T-cell (primary cell): ENCODE measurements around the gene KCNG4. TPM values are rescaled to one million over a fixed set of nuclear protein-coding genes. Genes with fewer than 3 reads are reported as not detected.
A peak's percentile ranks its signal among the peaks of the same experiment; 100 is the strongest.

Experiments
- ATAC-seq, 4 experiments: fragments of 200-7000 bp in 3 of 4; fragments of 150-1000 bp in 1 of 4; cut with Tn5 transposase; replicated peaks in 1 of 4; 1 replicate in 3 of 4; 2 replicates in 1 of 4; pipeline ENCODE4 v1.10.0; 2021; ENCODE audit warnings: moderate library complexity in 3 of 4, mild to moderate bottlenecking in 2 of 4, moderate number of reproducible peaks in 1 of 4
- CTCF ChIA-PET, 2 donors: fragments of 300-600 bp; sonication (Branson Sonifier 250); formaldehyde crosslinking; loops; one replicate each; lab custom pipeline; 2022; ENCODE audit warnings: antibody characterized with exemption in 2 of 2; lab: Charles Lee
- POLR2A ChIA-PET, 2 donors: fragments of 300-600 bp; sonication (Branson Sonifier 250); formaldehyde crosslinking; loops; one replicate each; lab custom pipeline; 2022; ENCODE audit warnings: antibody characterized with exemption in 2 of 2; lab: Charles Lee
- DNase-seq, 35 experiments: peaks; one replicate each; pipeline versions ENCODE4 v3.0.0 to v3.0.0-alpha.2; 2013 to 2023
- H3K27ac ChIP-seq: one replicate; pipeline ENCODE4 v1.5.1; 2013; ENCODE audit warnings: low read length
- H3K27me3 ChIP-seq, 2 experiments: replicated peaks in 1 of 2; 1 replicate in 1 of 2; 2 replicates in 1 of 2; pipeline versions ENCODE4 v1.6.1 to v1.7.0; 2013; ENCODE audit warnings: low read length in 1 of 2, mixed read lengths in 1 of 2; ENCODE audit not compliant: control insufficient read depth in 2 of 2, insufficient read depth in 2 of 2; ENCODE audit errors: extremely low read depth in 1 of 2
- H3K36me3 ChIP-seq, 2 donors: 1 replicate in 1 of 2; 2 replicates in 1 of 2; pipeline versions ENCODE4 v1.6.1 to v1.7.0; 2013; ENCODE audit warnings: low read length in 1 of 2; ENCODE audit not compliant: control insufficient read depth in 2 of 2, insufficient read depth in 1 of 2; ENCODE audit errors: extremely low read depth in 1 of 2
- H3K4me1 ChIP-seq, 2 experiments: 1 replicate in 1 of 2; 2 replicates in 1 of 2; pipeline versions ENCODE4 v1.6.1 to v1.7.0; 2013; ENCODE audit warnings: low read length in 2 of 2, mixed read lengths in 1 of 2; ENCODE audit not compliant: insufficient read depth in 2 of 2, control insufficient read depth in 1 of 2; ENCODE audit errors: extremely low read depth in 1 of 2
- H3K4me3 ChIP-seq, 2 donors: 1 replicate in 1 of 2; 2 replicates in 1 of 2; pipeline versions ENCODE4 v1.5.1 to v1.7.0; 2013; ENCODE audit warnings: mild to moderate bottlenecking in 2 of 2, low read length in 1 of 2, moderate library complexity in 1 of 2; ENCODE audit not compliant: control insufficient read depth in 1 of 2; ENCODE audit errors: extremely low read depth in 1 of 2
- H3K9me3 ChIP-seq: 2 replicates; pipeline ENCODE4 v1.7.0; 2013
- H3K27ac Mint-ChIP-seq, 2 donors: one replicate each; pipeline ENCODE4 v1.8.0; 2020 to 2021; ENCODE audit warnings: mild to moderate bottlenecking in 2 of 2, mixed read lengths in 2 of 2
- H3K27me3 Mint-ChIP-seq, 2 donors: one replicate each; pipeline ENCODE4 v1.8.0; 2021 to 2022; ENCODE audit warnings: mixed read lengths in 2 of 2
- H3K36me3 Mint-ChIP-seq: one replicate; pipeline ENCODE4 v1.8.0; 2021; ENCODE audit warnings: mixed read lengths
- H3K4me1 Mint-ChIP-seq, 3 donors: one replicate each; pipeline ENCODE4 v1.8.0; 2020 to 2022; ENCODE audit warnings: mixed read lengths in 3 of 3, mild to moderate bottlenecking in 1 of 3
- H3K4me3 Mint-ChIP-seq, 3 donors: one replicate each; pipeline ENCODE4 v1.8.0; 2020 to 2022; ENCODE audit warnings: mild to moderate bottlenecking in 3 of 3, mixed read lengths in 3 of 3, moderate library complexity in 3 of 3
- H3K9me3 Mint-ChIP-seq, 3 donors: one replicate each; pipeline ENCODE4 v1.8.0; 2020 to 2022; ENCODE audit warnings: mixed read lengths in 3 of 3
- WGBS: methylation state at CpG from one replicate; pipeline ENCODE4 v1.1.5; 2013; ENCODE audit warnings: missing lambda C conversion rate; ENCODE audit not compliant: insufficient coverage; 5-methylcytosine and 5-hydroxymethylcytosine counted together
- total RNA-seq, 35 experiments: library from RNA in 6 of 35; stranded (reverse) in 6 of 35; fragments of 120-200 nt in 1 of 35; gene quantifications; one replicate each; pipeline versions ENCODE4 v1.2.1 to v1.2.4 and lab custom pipeline; 2013 to 2026

Gene KCNG4
- total RNA-seq, 5 donors from 2014 or later (not counting 1 experiment from before 2014, with no cell fraction given), result not detected

DNA sequence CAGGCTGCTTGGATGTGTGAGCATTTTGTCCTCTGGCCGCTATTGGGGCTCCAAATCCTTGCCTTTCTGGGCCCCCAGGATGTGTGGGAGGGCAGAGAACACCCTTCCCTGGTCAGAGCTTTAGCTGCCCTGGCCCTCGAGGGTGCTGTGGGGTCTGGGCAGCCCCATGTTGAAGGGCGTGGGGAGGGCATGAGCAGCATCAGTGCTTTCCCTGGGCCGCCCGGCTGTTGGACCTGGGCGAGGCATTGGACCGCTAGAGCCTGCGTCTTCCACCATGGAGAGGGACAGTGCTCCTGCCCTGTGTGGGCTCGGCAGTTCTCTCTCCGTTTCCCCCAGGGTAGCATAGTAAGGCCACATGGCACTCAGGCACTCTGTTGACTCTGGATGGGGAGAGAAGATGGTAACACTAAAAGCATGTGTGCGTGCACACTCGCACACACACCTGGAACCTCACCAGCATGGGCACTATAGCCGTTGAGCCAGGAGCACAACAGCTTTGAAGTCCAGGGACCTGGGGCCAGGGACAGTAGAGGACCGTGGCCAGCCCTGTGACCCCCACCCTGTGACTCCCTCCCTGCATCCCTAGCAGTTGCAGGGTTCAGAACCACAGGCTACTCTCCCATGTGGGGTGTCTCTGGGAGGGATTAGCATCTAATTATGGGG, 42.2 kb downstream of the KCNG4 start:
- DNase-seq, result no peak

DNA sequence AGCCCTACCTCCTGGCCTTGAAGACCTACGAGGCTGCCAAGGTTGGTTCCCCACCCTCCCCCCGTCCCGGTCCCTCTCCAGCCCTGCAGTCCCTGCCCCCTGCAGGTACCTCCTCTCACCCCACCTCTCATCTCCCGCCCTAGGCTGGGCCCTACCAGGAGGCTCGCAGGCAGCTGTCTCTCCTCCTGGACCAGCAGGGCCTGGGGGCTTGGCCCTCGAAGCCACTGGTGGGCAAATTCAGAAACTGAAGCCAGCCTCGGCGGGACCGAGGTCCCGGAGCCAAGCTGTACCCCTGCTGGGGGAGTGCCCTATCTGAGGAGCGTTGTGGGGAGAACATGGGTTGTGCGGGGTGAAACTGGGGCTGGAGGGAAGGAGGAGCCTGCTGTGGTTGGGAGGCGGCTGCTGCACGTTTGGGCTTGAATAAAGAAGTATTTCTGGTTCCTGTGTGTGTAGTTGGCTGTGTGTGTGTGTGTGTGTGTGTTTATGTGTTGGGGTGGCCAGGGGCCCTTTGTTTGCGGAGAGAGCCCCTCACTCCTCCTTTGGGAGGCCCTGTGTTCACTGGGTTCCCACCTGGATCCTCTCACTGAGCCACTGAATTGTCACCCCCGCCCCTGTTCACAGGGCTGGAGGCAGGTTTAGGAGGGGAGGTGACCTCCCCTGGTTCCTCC, 43.0 kb downstream of the KCNG4 start:
- Mint-ChIP-seq H3K27me3 (peaks cover 0 to 3% of the 10 kb centered on the region in 2 donors), H3K9me3 (no peaks in the 10 kb centered on the region), H3K27ac (no peak overlapping the region), H3K4me1 (peaks cover 17 to 21% (median 17%) of the 10 kb centered on the region in 3 donors), H3K4me3 (no peak overlapping the region), H3K36me3 (no peaks in the 10 kb centered on the region)
- Histone ChIP-seq H3K36me3 (no peaks in the 10 kb centered on the region), H3K4me3 (no peak overlapping the region), H3K27ac (no peak overlapping the region), H3K9me3 (no peaks in the 10 kb centered on the region), H3K27me3 (peaks cover 2 to 13% of the 10 kb centered on the region in 2 experiments), H3K4me1 (peaks cover 8 to 22% of the 10 kb centered on the region in 2 experiments)
- CTCF ChIA-PET, result no interaction called here
- DNase-seq, result no peak
- no peak for ATAC-seq
- 69% methylated on average over 10 of the region's 16 CpGs for WGBS
- POLR2A ChIA-PET, result no interaction called here

More for the DNA sequence above, 42.2 kb downstream of the KCNG4 start:
- POLR2A ChIA-PET, result no interaction called here
- peaks cover 17 to 21% (median 17%) of the 10 kb centered on the region in 3 donors for H3K4me1 Mint-ChIP-seq
- no peak for ATAC-seq
- H3K9me3 ChIP-seq, result no peaks in the 10 kb centered on the region
- peaks cover 0 to 3% of the 10 kb centered on the region in 2 donors for H3K27me3 Mint-ChIP-seq
- H3K27ac Mint-ChIP-seq, result no peak overlapping the region
- no peak overlapping the region for H3K27ac ChIP-seq
- peaks cover 2 to 13% of the 10 kb centered on the region in 2 experiments for H3K27me3 ChIP-seq
- no peaks in the 10 kb centered on the region for H3K36me3 ChIP-seq
- no peak overlapping the region for H3K4me3 ChIP-seq
- no peaks in the 10 kb centered on the region for H3K9me3 Mint-ChIP-seq
- no peak overlapping the region for H3K4me3 Mint-ChIP-seq
- CTCF ChIA-PET, result no interaction called here
- WGBS, result 84% methylated on average over 12 of the region's 14 CpGs
- H3K36me3 Mint-ChIP-seq, result no peaks in the 10 kb centered on the region
- H3K4me1 ChIP-seq, result peaks cover 8 to 22% of the 10 kb centered on the region in 2 experiments

DNA sequence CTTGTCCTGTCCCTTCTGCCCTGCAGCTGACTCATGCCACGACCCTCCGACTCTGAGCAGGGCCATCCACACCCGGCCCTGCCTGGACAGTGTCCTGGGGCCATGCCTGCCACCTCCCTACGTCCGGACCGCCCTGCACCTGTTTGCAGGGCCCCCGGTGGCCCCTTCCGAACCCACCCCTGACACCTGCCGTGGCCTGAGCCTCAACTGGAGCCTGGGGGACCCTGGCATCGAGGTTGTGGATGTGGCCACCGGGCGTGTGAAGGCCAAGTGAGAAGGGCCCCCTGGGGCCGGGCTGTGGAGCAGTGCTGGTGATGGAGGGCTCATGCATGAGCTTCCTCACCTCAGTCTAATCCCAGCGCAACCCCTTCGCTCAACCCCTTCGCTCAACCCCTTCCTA, 43.7 kb downstream of the KCNG4 start:
- DNase-seq (no peak), ATAC-seq (no peak)
- no peak overlapping the region for H3K4me3 Mint-ChIP-seq
- peaks cover 8 to 22% of the 10 kb centered on the region in 2 experiments for H3K4me1 ChIP-seq
- no peaks in the 10 kb centered on the region for H3K36me3 Mint-ChIP-seq
- CTCF ChIA-PET, result no interaction called here
- H3K9me3 Mint-ChIP-seq, result no peaks in the 10 kb centered on the region
- no peaks in the 10 kb centered on the region for H3K9me3 ChIP-seq
- peaks cover 0 to 3% of the 10 kb centered on the region in 2 donors for H3K27me3 Mint-ChIP-seq
- H3K36me3 ChIP-seq, result no peaks in the 10 kb centered on the region
- peaks cover 2 to 13% of the 10 kb centered on the region in 2 experiments for H3K27me3 ChIP-seq
- peaks cover 17 to 21% (median 17%) of the 10 kb centered on the region in 3 donors for H3K4me1 Mint-ChIP-seq
- no peak overlapping the region for H3K27ac Mint-ChIP-seq
- POLR2A ChIA-PET, result no interaction called here
- H3K27ac ChIP-seq, result no peak overlapping the region
- no peak overlapping the region for H3K4me3 ChIP-seq
- WGBS, result 88% methylated on average over 9 of the region's 16 CpGs

DNA sequence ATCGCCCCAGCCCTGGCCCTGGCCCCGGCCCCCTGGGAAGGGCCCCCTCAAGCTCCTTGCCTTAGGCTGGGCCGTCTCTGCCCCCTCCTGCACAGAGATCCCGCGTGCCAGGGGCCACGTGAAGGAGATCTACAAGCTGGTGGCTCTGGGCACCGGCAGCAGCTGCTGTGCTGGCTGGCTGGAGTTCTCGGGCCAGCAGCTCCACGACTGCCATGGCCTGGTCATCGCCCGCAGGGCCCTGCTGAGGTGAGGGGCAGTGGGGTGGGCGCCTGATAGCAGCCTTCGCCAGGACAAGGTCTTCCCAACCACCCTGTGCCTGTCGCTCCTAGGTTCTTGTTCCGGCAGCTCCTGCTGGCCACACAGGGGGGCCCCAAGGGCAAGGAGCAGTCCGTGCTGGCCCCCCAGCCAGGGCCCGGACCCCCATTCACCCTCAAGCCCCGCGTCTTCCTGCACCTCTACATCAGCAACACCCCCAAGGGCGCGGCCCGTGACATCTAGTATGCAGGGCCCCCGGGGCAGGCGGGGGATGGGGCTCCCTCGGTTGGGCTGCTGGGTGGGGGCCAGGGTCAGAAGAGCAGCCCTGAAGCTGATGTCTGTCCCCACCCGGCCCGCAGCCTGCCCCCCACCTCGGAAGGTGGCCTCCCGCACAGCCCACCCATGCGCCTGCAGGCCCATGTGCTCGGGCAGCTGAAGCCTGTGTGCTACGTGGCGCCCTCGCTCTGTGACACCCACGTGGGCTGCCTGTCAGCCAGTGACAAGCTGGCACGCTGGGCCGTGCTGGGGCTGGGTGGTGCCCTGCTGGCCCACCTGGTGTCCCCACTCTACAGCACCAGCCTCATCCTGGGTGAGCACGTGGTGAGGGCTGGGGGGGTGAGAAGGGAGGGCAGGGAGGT, 44.4 kb downstream of the KCNG4 start:
- H3K4me1 ChIP-seq, result peaks cover 8 to 22% of the 10 kb centered on the region in 2 experiments
- H3K36me3 Mint-ChIP-seq, result no peaks in the 10 kb centered on the region
- peaks cover 2 to 13% of the 10 kb centered on the region in 2 experiments for H3K27me3 ChIP-seq
- ChIA-PET CTCF (no interaction called here), POLR2A (no interaction called here)
- no peak overlapping the region for H3K27ac Mint-ChIP-seq
- H3K36me3 ChIP-seq, result no peaks in the 10 kb centered on the region
- no peaks in the 10 kb centered on the region for H3K9me3 ChIP-seq
- peaks cover 17 to 21% (median 17%) of the 10 kb centered on the region in 3 donors for H3K4me1 Mint-ChIP-seq
- ATAC-seq (no peak), DNase-seq (no peak)
- H3K9me3 Mint-ChIP-seq, result no peaks in the 10 kb centered on the region
- 90% methylated on average over 27 of the region's 38 CpGs for WGBS
- no peak overlapping the region for H3K4me3 Mint-ChIP-seq
- H3K27ac ChIP-seq, result no peak overlapping the region
- peaks cover 0 to 3% of the 10 kb centered on the region in 2 donors for H3K27me3 Mint-ChIP-seq
- H3K4me3 ChIP-seq, result no peak overlapping the region

DNA sequence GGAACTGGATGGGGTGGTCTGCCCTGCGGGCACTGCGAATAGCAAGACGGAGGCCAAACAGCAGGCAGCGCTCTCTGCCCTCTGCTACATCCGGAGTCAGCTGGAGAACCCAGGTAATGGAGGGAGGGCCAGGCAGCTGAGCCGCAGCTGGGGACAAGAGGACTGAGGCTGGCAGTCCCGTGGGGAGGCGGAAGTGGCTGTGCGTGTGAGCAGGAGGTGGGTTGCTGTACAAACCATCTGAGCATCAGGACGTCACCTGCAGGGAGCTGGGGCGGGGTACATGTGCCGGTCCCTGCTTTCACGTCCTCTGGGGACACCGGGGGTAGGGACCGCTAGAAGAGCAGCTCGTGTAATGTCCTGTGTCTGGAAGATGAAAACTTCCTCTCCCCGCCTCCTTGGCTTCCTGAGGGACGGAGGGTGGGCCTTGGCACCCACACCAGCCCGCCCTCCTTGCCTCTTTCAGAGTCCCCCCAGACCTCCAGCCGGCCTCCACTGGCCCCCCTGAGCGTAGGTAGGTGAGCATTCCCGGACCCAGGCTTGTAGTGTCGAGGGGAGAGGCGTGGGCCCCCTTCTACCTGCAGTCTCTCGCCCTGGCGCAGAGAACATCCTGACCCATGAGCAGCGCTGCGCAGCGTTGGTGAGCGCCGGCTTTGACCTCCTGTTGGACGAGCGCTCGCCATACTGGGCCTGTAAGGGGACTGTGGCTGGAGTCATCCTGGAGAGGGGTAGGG, 45.2 kb downstream of the KCNG4 start:
- H3K4me1 Mint-ChIP-seq, result peaks cover 17 to 21% (median 17%) of the 10 kb centered on the region in 3 donors
- peak; percentile 73 to 86 (median 81) for ATAC-seq
- no peaks in the 10 kb centered on the region for H3K9me3 Mint-ChIP-seq
- H3K4me3 Mint-ChIP-seq, result peak overlapping the region; percentile 45 to 71 (median 54)
- Histone ChIP-seq H3K4me3 (peak overlapping the region in 1 of 2 donors; percentile 0), H3K36me3 (no peaks in the 10 kb centered on the region), H3K27ac (no peak overlapping the region), H3K9me3 (no peaks in the 10 kb centered on the region), H3K4me1 (peaks cover 8 to 22% of the 10 kb centered on the region in 2 experiments), H3K27me3 (peaks cover 2 to 13% of the 10 kb centered on the region in 2 experiments)
- POLR2A ChIA-PET, result no interaction called here
- peak overlapping the region; percentile 63 to 70 for H3K27ac Mint-ChIP-seq
- 58% methylated on average over 29 of the region's 34 CpGs for WGBS
- H3K27me3 Mint-ChIP-seq, result peaks cover 0 to 3% of the 10 kb centered on the region in 2 donors
- DNase-seq, result peak in 30 of 35 experiments; percentile 15 to 62 (median 38)
- no peaks in the 10 kb centered on the region for H3K36me3 Mint-ChIP-seq
- CTCF ChIA-PET, result interaction anchor here in 1 of 2 donors (0.7 kb wide), 1 partner anchor 626 kb away, joined by 3 read pairs; no protein-coding TSS in a partner anchor
